Mesendoderm (in vitro differentiated cells): ENCODE measurements around the gene PHF12.

Source experiments
- DNase-seq: peaks from one replicate; pipeline ENCODE4 v3.0.0; 2013
- H2AK5ac ChIP-seq: 2 replicates; pipeline ENCODE4 v1.6.1; 2013; ENCODE audit warnings: low read length, inconsistent platforms
- H2BK120ac ChIP-seq: 2 replicates; pipeline ENCODE4 v1.6.1; 2013; ENCODE audit warnings: low read depth, mild to moderate bottlenecking, low read length, moderate library complexity, mixed read lengths
- H2BK15ac ChIP-seq: replicated peaks from 2 replicates; pipeline ENCODE4 v1.6.1; 2013; ENCODE audit warnings: low read depth, mild to moderate bottlenecking, moderate library complexity
- H2BK5ac ChIP-seq: 2 replicates; pipeline ENCODE4 v1.6.1; 2013; ENCODE audit warnings: low read length, inconsistent platforms
- H3K18ac ChIP-seq: 2 replicates; pipeline ENCODE4 v1.6.1; 2013; ENCODE audit warnings: mild to moderate bottlenecking, low read length, mixed read lengths
- H3K23ac ChIP-seq: one replicate; pipeline ENCODE4 v1.6.1; 2013; ENCODE audit warnings: low read length
- H3K27ac ChIP-seq: 2 replicates; pipeline ENCODE4 v1.5.1; 2013; ENCODE audit warnings: low read depth, mild to moderate bottlenecking, inconsistent platforms, low read length, moderate library complexity
- H3K27me3 ChIP-seq: 2 replicates; pipeline ENCODE4 v1.6.1; 2013; ENCODE audit warnings: low read length, control low read depth, mild to moderate bottlenecking, inconsistent platforms; ENCODE audit not compliant: insufficient read depth, poor library complexity
- H3K36me3 ChIP-seq: 2 replicates; pipeline ENCODE4 v1.6.1; 2013; ENCODE audit warnings: low read length, inconsistent platforms; ENCODE audit not compliant: control insufficient read depth, insufficient read depth
- H3K4ac ChIP-seq: one replicate; pipeline ENCODE4 v1.6.1; 2013; ENCODE audit warnings: low read depth, mild to moderate bottlenecking, low read length, moderate library complexity
- H3K4me1 ChIP-seq: 2 replicates; pipeline ENCODE4 v1.6.1; 2013; ENCODE audit warnings: low read depth, low read length, inconsistent platforms; ENCODE audit not compliant: control insufficient read depth
- H3K4me2 ChIP-seq: 2 replicates; pipeline ENCODE4 v1.6.1; 2013; ENCODE audit warnings: low read length
- H3K4me3 ChIP-seq: 2 replicates; pipeline ENCODE4 v1.5.1; 2013; ENCODE audit warnings: mild to moderate bottlenecking, low read length
- H3K56ac ChIP-seq: one replicate; pipeline ENCODE4 v1.6.1; 2013; ENCODE audit warnings: low read length
- H3K79me1 ChIP-seq: 2 replicates; pipeline ENCODE4 v1.6.1; 2013; ENCODE audit warnings: low read length, inconsistent platforms
- H3K79me2 ChIP-seq: 2 replicates; pipeline ENCODE4 v1.6.1; 2013; ENCODE audit warnings: mild to moderate bottlenecking, low read length; ENCODE audit not compliant: control insufficient read depth, insufficient read depth
- H3K9ac ChIP-seq: 2 replicates; pipeline ENCODE4 v1.6.1; 2013; ENCODE audit warnings: low read length, inconsistent platforms
- H4K5ac ChIP-seq: one replicate; pipeline ENCODE4 v1.6.1; 2013; ENCODE audit warnings: low read length
- H4K8ac ChIP-seq: one replicate; pipeline ENCODE4 v1.6.1; 2013; ENCODE audit warnings: low read depth, mild to moderate bottlenecking, control low read depth, low read length, moderate library complexity
- WGBS: extraction: QIAGEN DNeasy Blood & Tissue Kit; methylation state at CpG from one replicate; pipeline ENCODE4 v1.1.7; 2013; ENCODE audit warnings: low lambda C conversion rate, missing lambda C conversion rate; ENCODE audit not compliant: insufficient coverage; ENCODE audit errors: extremely low coverage; 5-methylcytosine and 5-hydroxymethylcytosine counted together

The PHF12 gene

DNA sequence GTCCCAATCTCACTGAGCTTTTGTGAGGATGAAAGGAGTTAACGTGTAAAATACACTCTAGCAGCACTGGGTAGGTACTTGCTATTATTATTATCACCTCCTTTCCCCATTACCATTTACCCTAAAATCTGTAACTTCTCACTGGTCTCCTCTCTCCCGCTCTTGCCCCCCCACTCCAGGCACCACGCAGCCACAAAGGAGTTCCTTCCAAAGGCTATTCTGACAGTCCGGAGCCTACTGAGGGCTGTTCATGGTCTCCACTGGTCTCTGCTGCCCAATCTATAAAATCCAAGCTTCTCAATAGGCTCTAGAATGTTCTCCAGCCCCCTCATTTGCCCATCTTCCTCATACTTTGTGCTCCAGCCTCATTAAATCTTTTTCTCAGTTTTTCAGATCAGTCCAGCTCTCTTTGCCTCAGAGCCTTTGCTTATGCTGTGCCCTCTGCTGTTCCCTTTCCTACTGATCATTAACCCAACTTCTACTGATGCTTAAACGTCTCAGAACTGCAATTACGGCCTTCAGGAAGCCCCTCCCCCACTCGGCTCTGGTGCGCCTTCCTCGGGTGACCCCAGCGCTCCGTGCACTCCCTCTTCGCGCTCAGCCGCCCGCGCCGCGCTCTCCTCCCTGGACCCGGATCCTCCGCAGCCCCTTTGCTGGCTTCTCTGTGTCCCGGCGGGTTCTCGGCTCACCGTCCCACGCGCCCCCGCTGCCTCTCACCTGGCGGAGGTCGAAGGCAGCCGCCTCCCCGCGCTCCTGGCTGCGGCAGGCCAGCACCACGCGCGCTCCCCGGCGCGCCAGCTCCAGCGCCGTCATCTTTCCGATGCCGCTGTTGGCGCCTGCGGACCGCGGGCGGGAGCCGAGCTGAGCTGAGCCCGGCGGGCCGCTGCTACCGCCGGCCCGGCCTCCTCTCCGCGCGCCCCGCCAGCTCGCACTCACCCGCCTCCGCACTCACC, 49.2 kb downstream of the PHF12 start:
- no peak overlapping the region for H2BK5ac ChIP-seq
- peak overlapping the region; percentile 96 for H3K56ac ChIP-seq
- no peak overlapping the region for H4K5ac ChIP-seq
- H3K18ac ChIP-seq: peak overlapping the region; percentile 22
- H3K36me3 ChIP-seq: peaks cover 5% of the 10 kb centered on the region
- no peaks in the 10 kb centered on the region for H3K79me1 ChIP-seq
- no peak overlapping the region for H2BK15ac ChIP-seq
- peak overlapping the region; percentile 86 for H3K9ac ChIP-seq
- H3K4me2 ChIP-seq: peak overlapping the region; percentile 89
- no peaks in the 10 kb centered on the region for H3K79me2 ChIP-seq
- H4K8ac ChIP-seq: no peak overlapping the region
- no peaks in the 10 kb centered on the region for H3K27me3 ChIP-seq
- peak overlapping the region; percentile 33 for H3K27ac ChIP-seq
- H3K4me3 ChIP-seq: peak overlapping the region; percentile 85
- H3K4ac ChIP-seq: peak overlapping the region; percentile 41
- H2AK5ac ChIP-seq: no peak overlapping the region
- WGBS: no CpG with 5 or more reads among the region's 62 CpGs
- no peak overlapping the region for H2BK120ac ChIP-seq
- peak overlapping the region; percentile 80 for H3K23ac ChIP-seq
- peaks cover 3% of the 10 kb centered on the region for H3K4me1 ChIP-seq
- peak; percentile 77 for DNase-seq

DNA sequence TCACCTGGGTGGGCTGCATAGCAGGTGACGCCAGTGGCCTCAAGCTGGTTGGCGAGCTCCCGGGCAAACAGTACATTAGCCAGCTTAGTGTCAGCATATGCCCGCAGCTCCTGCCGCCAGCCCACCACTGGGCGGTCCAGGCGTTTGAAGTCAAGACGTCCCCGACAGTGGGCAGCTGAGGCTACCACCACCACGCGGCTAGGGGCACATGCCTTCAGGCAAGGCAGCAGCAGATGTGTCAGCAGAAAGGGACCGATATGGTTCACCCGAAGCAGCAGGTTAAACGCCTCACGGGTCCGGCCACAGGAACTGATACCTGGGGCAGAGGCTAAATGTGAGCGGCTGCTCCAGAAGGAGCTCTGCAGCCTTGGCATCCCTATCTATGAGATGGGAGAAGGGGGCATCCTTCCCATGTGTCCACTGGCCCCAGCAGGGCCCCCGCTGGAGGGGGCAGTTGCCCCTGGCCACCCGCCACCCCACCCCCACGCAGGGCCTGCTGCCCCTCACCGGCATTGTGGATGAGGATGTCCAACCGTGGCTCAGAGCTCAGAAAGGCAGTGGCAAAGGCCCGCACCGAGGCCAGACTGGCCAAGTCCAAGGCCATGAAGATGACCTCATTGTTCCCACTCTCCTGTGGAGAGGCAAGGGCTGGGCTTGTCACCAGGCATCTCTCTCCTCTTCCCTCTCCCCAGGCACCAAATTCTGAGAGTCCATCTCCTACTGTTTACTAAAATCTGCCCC, 50.2 kb downstream of the PHF12 start:
- DNase-seq: no peak

GRCh38 chr17:28899212-28899815, 52.0 kb downstream of the PHF12 start:
- Histone ChIP-seq H3K79me2 (no peaks in the 10 kb centered on the region), H4K5ac (no peak overlapping the region), H3K4ac (no peak overlapping the region), H2AK5ac (no peak overlapping the region), H3K18ac (no peak overlapping the region), H3K27ac (no peak overlapping the region), H3K9ac (no peak overlapping the region), H4K8ac (no peak overlapping the region), H3K56ac (no peak overlapping the region), H3K36me3 (no peaks in the 10 kb centered on the region), H3K27me3 (no peaks in the 10 kb centered on the region), H2BK15ac (no peak overlapping the region), H3K79me1 (peaks cover 4% of the 10 kb centered on the region), H2BK5ac (no peak overlapping the region), H3K23ac (no peak overlapping the region), H2BK120ac (no peak overlapping the region), H3K4me1 (peaks cover 7% of the 10 kb centered on the region), H3K4me2 (no peak overlapping the region), H3K4me3 (no peak overlapping the region)
- DNase-seq: no peak
- WGBS: no CpG with 5 or more reads among the region's 5 CpGs

More for the DNA sequence above, 50.2 kb downstream of the PHF12 start:
- no peaks in the 10 kb centered on the region for H3K36me3 ChIP-seq
- H3K23ac ChIP-seq: no peak overlapping the region
- no peak overlapping the region for H4K8ac ChIP-seq
- peak overlapping the region; percentile 52 for H3K56ac ChIP-seq
- H3K18ac ChIP-seq: no peak overlapping the region
- peaks cover 6% of the 10 kb centered on the region for H3K4me1 ChIP-seq
- H2BK5ac ChIP-seq: no peak overlapping the region
- no peak overlapping the region for H2BK120ac ChIP-seq
- no peak overlapping the region for H4K5ac ChIP-seq
- no CpG with 5 or more reads among the region's 24 CpGs for WGBS
- no peaks in the 10 kb centered on the region for H3K27me3 ChIP-seq
- peaks cover 4% of the 10 kb centered on the region for H3K79me1 ChIP-seq
- H3K4me3 ChIP-seq: no peak overlapping the region
- peak overlapping the region; percentile 8 for H3K9ac ChIP-seq
- H3K4me2 ChIP-seq: no peak overlapping the region
- no peak overlapping the region for H2BK15ac ChIP-seq
- no peak overlapping the region for H3K4ac ChIP-seq
- no peak overlapping the region for H3K27ac ChIP-seq
- H3K79me2 ChIP-seq: no peaks in the 10 kb centered on the region
- no peak overlapping the region for H2AK5ac ChIP-seq

GRCh38 chr17:28898527-28898955, 52.8 kb downstream of the PHF12 start:
- Histone ChIP-seq H3K4me2 (no peak overlapping the region), H3K36me3 (no peaks in the 10 kb centered on the region), H3K56ac (peak overlapping the region; percentile 99), H3K27me3 (no peaks in the 10 kb centered on the region), H3K23ac (no peak overlapping the region), H3K4me3 (no peak overlapping the region), H2BK15ac (no peak overlapping the region), H2BK5ac (no peak overlapping the region), H3K4me1 (peaks cover 7% of the 10 kb centered on the region), H2BK120ac (no peak overlapping the region), H3K79me2 (no peaks in the 10 kb centered on the region), H3K9ac (no peak overlapping the region), H2AK5ac (no peak overlapping the region), H3K79me1 (peaks cover 4% of the 10 kb centered on the region), H4K8ac (no peak overlapping the region), H4K5ac (no peak overlapping the region), H3K27ac (no peak overlapping the region), H3K18ac (no peak overlapping the region), H3K4ac (no peak overlapping the region)
- DNase-seq: no peak
- no CpG with 5 or more reads among the region's 12 CpGs for WGBS

GRCh38 chr17:28897769-28898526, 53.4 kb downstream of the PHF12 start:
- H3K79me2 ChIP-seq: no peaks in the 10 kb centered on the region
- peak overlapping the region; percentile 89 for H3K4me2 ChIP-seq
- H4K8ac ChIP-seq: no peak overlapping the region
- H2BK5ac ChIP-seq: peak overlapping the region; percentile 50
- no peak overlapping the region for H2BK15ac ChIP-seq
- H3K27me3 ChIP-seq: no peaks in the 10 kb centered on the region
- peak overlapping the region; percentile 97 for H3K9ac ChIP-seq
- H2BK120ac ChIP-seq: no peak overlapping the region
- H3K4me1 ChIP-seq: peaks cover 7% of the 10 kb centered on the region
- H3K56ac ChIP-seq: peak overlapping the region; percentile 99
- peaks cover 4% of the 10 kb centered on the region for H3K79me1 ChIP-seq
- peak overlapping the region; percentile 39 for H3K4me3 ChIP-seq
- H3K4ac ChIP-seq: peak overlapping the region; percentile 49
- H3K36me3 ChIP-seq: no peaks in the 10 kb centered on the region
- peak overlapping the region; percentile 68 for H3K18ac ChIP-seq
- H2AK5ac ChIP-seq: peak overlapping the region; percentile 96
- H3K27ac ChIP-seq: peak overlapping the region; percentile 94
- no peak for DNase-seq
- peak overlapping the region; percentile 98 for H4K5ac ChIP-seq
- H3K23ac ChIP-seq: peak overlapping the region; percentile 66
- WGBS: no CpG with 5 or more reads among the region's 23 CpGs
